Osteocyte (in vitro differentiated cells): ENCODE results near the gene TOX2. TPM values are rescaled to one million over a fixed set of nuclear protein-coding genes. Genes with fewer than 3 reads are reported as not detected.

Source experiments
- DNase-seq: peaks from one replicate; pipeline ENCODE4 v3.0.0; 2021; ENCODE audit warnings: mixed read lengths; ENCODE audit not compliant: unreplicated experiment; ENCODE audit errors: extremely low spot score
- H3K27ac Mint-ChIP-seq: one replicate; pipeline ENCODE4 v1.8.0; 2021; ENCODE audit warnings: mild to moderate bottlenecking, mixed read lengths; ENCODE audit not compliant: unreplicated experiment
- H3K27me3 Mint-ChIP-seq: one replicate; pipeline ENCODE4 v1.8.0; 2021; ENCODE audit warnings: mixed read lengths; ENCODE audit not compliant: unreplicated experiment
- H3K36me3 Mint-ChIP-seq: one replicate; pipeline ENCODE4 v1.8.0; 2021; ENCODE audit warnings: mixed read lengths; ENCODE audit not compliant: unreplicated experiment
- H3K4me1 Mint-ChIP-seq: one replicate; pipeline ENCODE4 v1.8.0; 2021; ENCODE audit warnings: mixed read lengths; ENCODE audit not compliant: unreplicated experiment
- H3K4me3 Mint-ChIP-seq: one replicate; pipeline ENCODE4 v1.8.0; 2021; ENCODE audit warnings: mild to moderate bottlenecking, moderate library complexity, mixed read lengths; ENCODE audit not compliant: unreplicated experiment
- H3K9me3 Mint-ChIP-seq: one replicate; pipeline ENCODE4 v1.8.0; 2021; ENCODE audit warnings: mixed read lengths; ENCODE audit not compliant: unreplicated experiment
- CTCF ChIP-seq: fragments of 200-600 bp; sonication (generic); IDR thresholded peaks from 2 replicates; pipeline ENCODE4 v1.5.0; 2021; ENCODE audit warnings: antibody characterized with exemption, mild to moderate bottlenecking, moderate library complexity
- total RNA-seq: library from RNA; stranded (reverse); gene quantifications from 2 replicates; pipeline ENCODE4 v1.2.1, GENCODE V29; 2021

The TOX2 gene
- total RNA-seq, 1 donor from 2014 or later = not detected

DNA sequence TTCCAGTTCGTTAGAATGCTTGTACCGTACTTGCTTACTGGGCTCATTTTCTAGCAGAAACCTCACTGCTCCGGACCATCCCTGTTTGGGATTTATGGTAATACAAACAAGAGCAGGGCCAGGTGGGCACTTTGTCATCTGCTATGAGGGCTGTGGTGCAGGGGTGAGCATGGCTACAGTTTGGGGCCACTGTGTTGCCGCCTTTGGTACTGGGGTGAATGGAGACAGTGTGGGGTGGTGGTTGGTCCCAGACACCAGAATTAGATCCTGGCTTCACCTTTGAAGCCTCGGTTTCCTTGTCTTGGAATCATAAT lies 95.0 kb downstream of the TOX2 start:
- H3K9me3 Mint-ChIP-seq = no peaks in the 10 kb centered on the region
- no peaks in the 10 kb centered on the region for H3K4me1 Mint-ChIP-seq
- no peak overlapping the region for H3K27ac Mint-ChIP-seq
- no peak for TF ChIP-seq CTCF
- peaks cover 16% of the 10 kb centered on the region for H3K27me3 Mint-ChIP-seq
- no peak for DNase-seq
- H3K4me3 Mint-ChIP-seq = no peak overlapping the region
- H3K36me3 Mint-ChIP-seq = no peaks in the 10 kb centered on the region

DNA sequence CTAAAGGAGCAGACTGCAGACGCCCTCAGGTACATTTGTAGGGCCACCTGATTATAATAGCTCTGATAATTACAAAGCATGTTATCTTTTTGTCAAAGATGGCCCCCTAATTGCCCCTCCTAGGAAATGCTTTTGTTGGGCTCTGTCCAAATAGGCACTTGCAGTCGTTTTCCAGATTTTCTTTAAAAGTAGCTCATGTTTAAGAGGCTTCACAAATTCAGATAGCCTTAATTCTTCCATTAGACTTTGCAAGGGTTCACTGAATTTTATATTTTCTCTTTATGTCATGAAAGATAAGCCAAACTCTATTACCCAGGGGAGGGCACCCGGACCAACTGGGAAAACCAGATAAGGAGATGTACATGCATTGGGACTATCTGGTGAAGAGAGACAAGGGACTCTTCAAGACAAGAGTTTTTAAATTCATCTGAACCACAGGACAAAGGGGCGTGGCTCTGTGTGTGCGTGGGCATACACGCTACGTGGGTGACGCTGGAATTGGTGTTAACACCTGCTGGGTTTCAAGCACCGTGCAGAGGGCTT lies 95.6 kb downstream of the TOX2 start:
- no peak for TF ChIP-seq CTCF
- no peak for DNase-seq
- Mint-ChIP-seq H3K9me3 (no peaks in the 10 kb centered on the region), H3K4me1 (no peaks in the 10 kb centered on the region), H3K27ac (no peak overlapping the region), H3K27me3 (peaks cover 14% of the 10 kb centered on the region), H3K4me3 (no peak overlapping the region), H3K36me3 (no peaks in the 10 kb centered on the region)

GRCh38 chr20:44011251-44011940 lies 96.7 kb downstream of the TOX2 start:
- no peaks in the 10 kb centered on the region for H3K9me3 Mint-ChIP-seq
- no peak for DNase-seq
- H3K27ac Mint-ChIP-seq = no peak overlapping the region
- H3K4me1 Mint-ChIP-seq = no peaks in the 10 kb centered on the region
- no peak for TF ChIP-seq CTCF
- no peak overlapping the region for H3K4me3 Mint-ChIP-seq
- H3K27me3 Mint-ChIP-seq = peaks cover 16% of the 10 kb centered on the region
- no peaks in the 10 kb centered on the region for H3K36me3 Mint-ChIP-seq

- H3K27ac Mint-ChIP-seq = no peak overlapping the region
- peaks cover 22% of the 10 kb centered on the region for H3K27me3 Mint-ChIP-seq
- TF ChIP-seq CTCF = no peak
- H3K4me3 Mint-ChIP-seq = no peak overlapping the region
- DNase-seq = no peak
- no peaks in the 10 kb centered on the region for H3K36me3 Mint-ChIP-seq
- H3K4me1 Mint-ChIP-seq = no peaks in the 10 kb centered on the region
- no peaks in the 10 kb centered on the region for H3K9me3 Mint-ChIP-seq
Measured at GRCh38 chr20:44012466-44013226, 98.0 kb downstream of the TOX2 start.
